SK-N-SH (cell line): ENCODE data around the gene CUX1. TPM values are rescaled to one million over a fixed set of nuclear protein-coding genes. Genes with fewer than 3 reads are reported as not detected.

ENCODE experiments used
- CTCF ChIA-PET: fragments of 300-600, 350-600 bp; formaldehyde crosslinking; extraction: SDS; loops from one replicate; lab custom pipeline; 2021; lab: Yijun Ruan, JAX
- POLR2A ChIA-PET: fragments of 350-600 bp; sonication (Branson Sonifier 250); formaldehyde crosslinking; extraction: SDS; loops from one replicate; lab custom pipeline; 2020; ENCODE audit warnings: antibody characterized with exemption, inconsistent platforms; lab: Yijun Ruan, JAX
- DNase-seq: peaks from one replicate; pipeline ENCODE4 v3.0.0; 2012
- H2AFZ ChIP-seq: fragments of 200-600 bp; sonication (generic); 2 replicates; pipeline ENCODE4 v1.8.1; 2016; ENCODE audit warnings: antibody characterized with exemption, mild to moderate bottlenecking, low read depth
- H3F3A ChIP-seq: fragments of 200-600 bp; sonication (generic); replicated peaks from 2 replicates; pipeline ENCODE3; 2016; ENCODE audit warnings: antibody characterized with exemption, mild to moderate bottlenecking; ENCODE audit not compliant: insufficient read depth
- H3K27ac ChIP-seq, 2 experiments: fragments of 200-500 bp in 1 of 2; fragments of 200-600 bp in 1 of 2; sonication (Bioruptor generic) in 1 of 2; sonication (generic), shearing (Covaris generic) in 1 of 2; 2 replicates each; pipeline versions ENCODE4 v1.5.1 to v1.6.1; 2014 to 2016; ENCODE audit warnings: low read depth in 2 of 2, inconsistent platforms in 1 of 2, low read length in 1 of 2, mild to moderate bottlenecking in 1 of 2, mixed read lengths in 1 of 2
- H3K27me3 ChIP-seq: fragments of 200-600 bp; sonication (generic), shearing (Covaris generic); 2 replicates; pipeline ENCODE4 v1.6.1; 2016; ENCODE audit warnings: mixed run types; ENCODE audit not compliant: insufficient read depth
- H3K36me3 ChIP-seq, 2 experiments: fragments of 200-500 bp in 1 of 2; fragments of 200-600 bp in 1 of 2; sonication (Bioruptor generic) in 1 of 2; sonication (generic) in 1 of 2; replicated peaks in 1 of 2; 2 replicates each; pipeline versions ENCODE3 to v1.5.1; 2014 to 2016; ENCODE audit warnings: low read length in 1 of 2, mild to moderate bottlenecking in 1 of 2; ENCODE audit not compliant: insufficient read depth in 2 of 2, control insufficient read depth in 1 of 2
- H3K4me1 ChIP-seq, 2 experiments: fragments of 200-500 bp in 1 of 2; fragments of 200-600 bp in 1 of 2; sonication (Bioruptor generic) in 1 of 2; sonication (generic), shearing (Covaris generic) in 1 of 2; 2 replicates each; pipeline versions ENCODE4 v1.5.1 to v1.6.1; 2014 to 2016; ENCODE audit warnings: low read depth in 1 of 2, low read length in 1 of 2, mixed run types in 1 of 2; ENCODE audit not compliant: insufficient read depth in 2 of 2, control insufficient read depth in 1 of 2
- H3K4me2 ChIP-seq: fragments of 200-600 bp; sonication (generic), shearing (Covaris generic); 2 replicates; pipeline ENCODE4 v1.6.1; 2017; ENCODE audit warnings: mixed run types
- H3K4me3 ChIP-seq, 2 experiments: fragments of 200-500 bp in 1 of 2; fragments of 200-600 bp in 1 of 2; sonication (Bioruptor generic) in 1 of 2; sonication (generic), shearing (Covaris generic) in 1 of 2; 2 replicates each; pipeline versions ENCODE4 v1.5.1 to v1.8.1; 2014 to 2016; ENCODE audit warnings: low read depth in 2 of 2, inconsistent platforms in 1 of 2, low read length in 1 of 2, mild to moderate bottlenecking in 1 of 2, mixed read lengths in 1 of 2, moderate library complexity in 1 of 2
- H3K79me2 ChIP-seq: fragments of 200-600 bp; sonication (generic); 2 replicates; pipeline ENCODE4 v1.8.1; 2017; ENCODE audit warnings: mild to moderate bottlenecking; ENCODE audit not compliant: insufficient read depth
- H3K9ac ChIP-seq: fragments of 200-600 bp; sonication (generic); 2 replicates; pipeline ENCODE4 v1.6.1; 2017; ENCODE audit warnings: mixed run types
- H3K9me2 ChIP-seq: fragments of 200-600 bp; sonication (generic); 2 replicates; pipeline ENCODE4 v1.6.1; 2017; ENCODE audit warnings: mixed run types
- H3K9me3 ChIP-seq: fragments of 200-600 bp; sonication (generic); 2 replicates; pipeline ENCODE4 v1.6.1; 2017; ENCODE audit warnings: mixed run types, mild to moderate bottlenecking, moderate library complexity
- H4K20me1 ChIP-seq: fragments of 200-600 bp; sonication (generic); 2 replicates; pipeline ENCODE4 v1.6.1; 2017; ENCODE audit warnings: mild to moderate bottlenecking, mixed run types; ENCODE audit not compliant: insufficient read depth
- CHD2 ChIP-seq: fragments of 150-350 bp; IDR thresholded peaks from 2 replicates; pipeline ENCODE4 v1.6.1; 2018; ENCODE audit warnings: low read length; ENCODE audit not compliant: partially characterized antibody
- EP300 ChIP-seq, 2 experiments: IDR thresholded peaks; 2 replicates each; pipeline versions ENCODE4 v1.4.0 to v1.6.1; 2012; ENCODE audit warnings: borderline replicate concordance in 1 of 2, low read depth in 1 of 2, low read length in 1 of 2
- FOXJ3 ChIP-seq: sonication (generic); formaldehyde crosslinking; IDR thresholded peaks from 2 replicates; pipeline ENCODE4 v1.5.1; 2020; ENCODE audit warnings: mild to moderate bottlenecking, missing genetic modification reagents
- GATA2 ChIP-seq: sonication (generic); formaldehyde crosslinking; IDR thresholded peaks from 2 replicates; pipeline ENCODE4 v1.5.0; 2020; ENCODE audit warnings: mild to moderate bottlenecking, missing genetic modification reagents
- MXI1 ChIP-seq: IDR thresholded peaks from 2 replicates; pipeline ENCODE4 v1.6.1; 2012; ENCODE audit warnings: mild to moderate bottlenecking, low read depth, low read length, improper control_type of control experiment
- NFIC ChIP-seq: IDR thresholded peaks from 2 replicates; pipeline ENCODE4 v1.4.0; 2012; ENCODE audit warnings: borderline replicate concordance
- RCOR1 ChIP-seq: fragments of 150-350 bp; IDR thresholded peaks from 2 replicates; pipeline ENCODE4 v1.6.1; 2017; ENCODE audit warnings: antibody characterized with exemption, low read length
- RFX5 ChIP-seq: IDR thresholded peaks from 2 replicates; pipeline ENCODE4 v1.6.1; 2012; ENCODE audit warnings: mild to moderate bottlenecking, improper control_type of control experiment, low read length
- SMC3 ChIP-seq: IDR thresholded peaks from 2 replicates; pipeline ENCODE4 v1.6.1; 2012; ENCODE audit warnings: low read depth, low read length, improper control_type of control experiment
- TCF12 ChIP-seq: IDR thresholded peaks from 2 replicates; pipeline ENCODE4 v1.4.0; 2012
- WGBS: methylation state at CpG from one replicate; pipeline ENCODE4 v1.1.6; 2017; ENCODE audit warnings: low lambda C conversion rate; 5-methylcytosine and 5-hydroxymethylcytosine counted together
- polyA plus RNA-seq, 3 experiments: library from polyadenylated mRNA; depleted of rRNA; stranded (reverse); fragments of >200 nt; gene quantifications; 2 replicates each; pipeline ENCODE4 v1.2.3, GENCODE V29; 2012
- TF ChIP-seq, protein P1 (sequence below): fragments of 150-350 bp; IDR thresholded peaks from 2 replicates; pipeline ENCODE4 v1.6.1; 2016; ENCODE audit warnings: mild to moderate bottlenecking, low read depth, low read length
- TF ChIP-seq, protein P2 (sequence below): IDR thresholded peaks from 2 replicates; pipeline ENCODE4 v1.6.1; 2012; ENCODE audit warnings: mild to moderate bottlenecking, low read depth, low read length, moderate library complexity

Gene CUX1
- polyA plus RNA-seq, 1 of the 3 experiments (the other 2 are of a cell fraction), result 68.6 TPM

DNA sequence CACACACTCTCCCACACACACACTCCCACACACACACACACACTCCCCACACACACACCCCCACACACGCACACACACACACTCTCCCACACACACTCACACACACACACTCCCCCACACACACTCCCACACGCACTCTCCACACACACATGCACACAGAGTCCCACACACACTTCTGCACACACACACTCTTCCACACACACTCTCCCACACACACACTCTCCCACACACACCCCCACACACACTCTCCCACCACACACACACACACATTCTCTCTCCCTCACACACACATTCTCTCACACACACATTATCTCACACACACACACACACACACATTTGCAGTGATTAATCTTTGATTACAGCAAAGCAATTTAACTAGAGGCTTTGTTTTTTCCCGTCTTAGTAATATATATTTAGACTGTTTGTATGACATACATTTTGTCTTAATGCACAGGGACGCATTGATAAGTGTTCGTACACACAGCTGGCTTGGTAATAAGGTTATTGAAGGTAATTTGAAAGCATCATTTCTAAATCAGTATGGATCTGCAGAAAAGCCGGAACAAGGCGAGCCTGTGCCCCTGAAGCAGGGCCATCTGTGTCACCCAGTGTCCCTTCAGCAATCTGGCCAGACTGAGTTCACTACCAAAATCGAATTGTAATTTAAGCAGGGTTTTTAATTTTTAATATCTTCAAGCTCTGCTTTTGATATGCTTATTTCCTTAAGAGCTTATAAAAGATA is 399.3 kb downstream of the CUX1 start:
- Histone ChIP-seq H3F3A (peaks cover 11% of the 10 kb centered on the region), H2AFZ (no peak overlapping the region), H3K9ac (no peak overlapping the region), H3K4me3 (no peak overlapping the region), H3K27ac (peak overlapping the region in 1 of 2 experiments; percentile 88; a peak in 2 of 4 replicates), H3K36me3 (peaks cover 0 to 6% of the 10 kb centered on the region in 2 experiments), H3K9me3 (no peaks in the 10 kb centered on the region), H3K79me2 (no peaks in the 10 kb centered on the region), H3K4me1 (peaks cover 12 to 39% of the 10 kb centered on the region in 2 experiments), H3K27me3 (no peaks in the 10 kb centered on the region), H3K9me2 (no peaks in the 10 kb centered on the region), H3K4me2 (no peak overlapping the region), H4K20me1 (no peaks in the 10 kb centered on the region)
- TF ChIP-seq FOXJ3, result peak; percentile 96
- peak; percentile 49; the same call in 1 of the 2 replicates for TF ChIP-seq RFX5
- TF ChIP-seq GATA2 (CRISPR knock-in tag), result peak; percentile 84
- TF ChIP-seq, protein P1, sequence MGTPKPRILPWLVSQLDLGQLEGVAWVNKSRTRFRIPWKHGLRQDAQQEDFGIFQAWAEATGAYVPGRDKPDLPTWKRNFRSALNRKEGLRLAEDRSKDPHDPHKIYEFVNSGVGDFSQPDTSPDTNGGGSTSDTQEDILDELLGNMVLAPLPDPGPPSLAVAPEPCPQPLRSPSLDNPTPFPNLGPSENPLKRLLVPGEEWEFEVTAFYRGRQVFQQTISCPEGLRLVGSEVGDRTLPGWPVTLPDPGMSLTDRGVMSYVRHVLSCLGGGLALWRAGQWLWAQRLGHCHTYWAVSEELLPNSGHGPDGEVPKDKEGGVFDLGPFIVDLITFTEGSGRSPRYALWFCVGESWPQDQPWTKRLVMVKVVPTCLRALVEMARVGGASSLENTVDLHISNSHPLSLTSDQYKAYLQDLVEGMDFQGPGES, result no peak
- no peak for TF ChIP-seq NFIC
- peak; percentile 44; the same call in 1 of the 2 replicates for TF ChIP-seq MXI1
- TF ChIP-seq, protein P2, sequence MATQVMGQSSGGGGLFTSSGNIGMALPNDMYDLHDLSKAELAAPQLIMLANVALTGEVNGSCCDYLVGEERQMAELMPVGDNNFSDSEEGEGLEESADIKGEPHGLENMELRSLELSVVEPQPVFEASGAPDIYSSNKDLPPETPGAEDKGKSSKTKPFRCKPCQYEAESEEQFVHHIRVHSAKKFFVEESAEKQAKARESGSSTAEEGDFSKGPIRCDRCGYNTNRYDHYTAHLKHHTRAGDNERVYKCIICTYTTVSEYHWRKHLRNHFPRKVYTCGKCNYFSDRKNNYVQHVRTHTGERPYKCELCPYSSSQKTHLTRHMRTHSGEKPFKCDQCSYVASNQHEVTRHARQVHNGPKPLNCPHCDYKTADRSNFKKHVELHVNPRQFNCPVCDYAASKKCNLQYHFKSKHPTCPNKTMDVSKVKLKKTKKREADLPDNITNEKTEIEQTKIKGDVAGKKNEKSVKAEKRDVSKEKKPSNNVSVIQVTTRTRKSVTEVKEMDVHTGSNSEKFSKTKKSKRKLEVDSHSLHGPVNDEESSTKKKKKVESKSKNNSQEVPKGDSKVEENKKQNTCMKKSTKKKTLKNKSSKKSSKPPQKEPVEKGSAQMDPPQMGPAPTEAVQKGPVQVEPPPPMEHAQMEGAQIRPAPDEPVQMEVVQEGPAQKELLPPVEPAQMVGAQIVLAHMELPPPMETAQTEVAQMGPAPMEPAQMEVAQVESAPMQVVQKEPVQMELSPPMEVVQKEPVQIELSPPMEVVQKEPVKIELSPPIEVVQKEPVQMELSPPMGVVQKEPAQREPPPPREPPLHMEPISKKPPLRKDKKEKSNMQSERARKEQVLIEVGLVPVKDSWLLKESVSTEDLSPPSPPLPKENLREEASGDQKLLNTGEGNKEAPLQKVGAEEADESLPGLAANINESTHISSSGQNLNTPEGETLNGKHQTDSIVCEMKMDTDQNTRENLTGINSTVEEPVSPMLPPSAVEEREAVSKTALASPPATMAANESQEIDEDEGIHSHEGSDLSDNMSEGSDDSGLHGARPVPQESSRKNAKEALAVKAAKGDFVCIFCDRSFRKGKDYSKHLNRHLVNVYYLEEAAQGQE, result no peak
- TF ChIP-seq RCOR1, result peak; percentile 94
- TF ChIP-seq TCF12, result peak; percentile 45
- TF ChIP-seq SMC3, result peak; percentile 15; the same call in 1 of the 2 replicates
- peak in 1 of 2 experiments; percentile 96; a peak in 2 of 4 replicates for TF ChIP-seq EP300 (IDR thresholded peaks at IDR 0.05; ENCODE audit: borderline replicate concordance in 1 of 2, low read depth in 1 of 2, low read length in 1 of 2)
- TF ChIP-seq CHD2, result peak; percentile 77
- CTCF ChIA-PET, result interaction anchor here (0.8 to 3.1 kb wide), 7 partner anchors 12 to 402 kb away, joined by 3 to 12 read pairs (median 4); no protein-coding TSS in a partner anchor
- POLR2A ChIA-PET, result interaction anchor here (0.6 kb wide), 1 partner anchor 52 kb away, joined by 3 read pairs; no protein-coding TSS in a partner anchor
- 84% methylated on average over 8 of the region's 8 CpGs for WGBS
- DNase-seq, result peak; percentile 93
